ENCODE data around the gene AMER3.

The AMER3 gene

GRCh38 chr2:130764035-130764820, 8.9 kb downstream of the AMER3 start:
- H3K4me3 ChIP-seq (ENCODE audit: low read length), result no peak overlapping the region
- no peak overlapping the region for H3K27ac ChIP-seq (ENCODE audit: low read length)
- H3K4me1 ChIP-seq (ENCODE audit: control insufficient read depth, insufficient read depth, low read length), result no peaks in the 10 kb centered on the region
- H3K27me3 ChIP-seq (ENCODE audit: control insufficient read depth, insufficient read depth, low read length), result no peaks in the 10 kb centered on the region
- no peaks in the 10 kb centered on the region for H3K9me3 ChIP-seq (ENCODE audit: control insufficient read depth, insufficient read depth, low read length)
- no peak for DNase-seq (ENCODE audit: low read depth, low spot score)
- H3K36me3 ChIP-seq (ENCODE audit: control insufficient read depth, insufficient read depth, low read length), result no peaks in the 10 kb centered on the region
- WGBS (ENCODE audit: insufficient coverage, insufficient read length), result no CpG with 5 or more reads among the region's 15 CpGs

- WGBS (ENCODE audit: insufficient coverage, insufficient read length), result no CpG with 5 or more reads among the region's 5 CpGs
- Histone ChIP-seq H3K4me1 (ENCODE audit: control insufficient read depth, insufficient read depth, low read length) (no peaks in the 10 kb centered on the region), H3K4me3 (ENCODE audit: low read length) (no peak overlapping the region), H3K9me3 (ENCODE audit: control insufficient read depth, insufficient read depth, low read length) (no peaks in the 10 kb centered on the region), H3K27me3 (ENCODE audit: control insufficient read depth, insufficient read depth, low read length) (no peaks in the 10 kb centered on the region), H3K27ac (ENCODE audit: low read length) (no peak overlapping the region), H3K36me3 (ENCODE audit: control insufficient read depth, insufficient read depth, low read length) (no peaks in the 10 kb centered on the region)
- no peak for DNase-seq (ENCODE audit: low read depth, low spot score)
Measured at GRCh38 chr2:130764821-130765115, 9.4 kb downstream of the AMER3 start.

- no peak for DNase-seq (ENCODE audit: low read depth, low spot score)
- no peaks in the 10 kb centered on the region for H3K27me3 ChIP-seq (ENCODE audit: control insufficient read depth, insufficient read depth, low read length)
- no CpG with 5 or more reads among the region's 6 CpGs for WGBS (ENCODE audit: insufficient coverage, insufficient read length)
Measured at GRCh38 chr2:130765464-130765863, 10.1 kb downstream of the AMER3 start.

GRCh38 chr2:130766037-130766436, 10.7 kb downstream of the AMER3 start:
- Histone ChIP-seq H3K27ac (ENCODE audit: low read length) (no peak overlapping the region), H3K4me3 (ENCODE audit: low read length) (no peak overlapping the region), H3K4me1 (ENCODE audit: control insufficient read depth, insufficient read depth, low read length) (no peaks in the 10 kb centered on the region), H3K36me3 (ENCODE audit: control insufficient read depth, insufficient read depth, low read length) (no peaks in the 10 kb centered on the region), H3K27me3 (ENCODE audit: control insufficient read depth, insufficient read depth, low read length) (no peaks in the 10 kb centered on the region), H3K9me3 (ENCODE audit: control insufficient read depth, insufficient read depth, low read length) (no peaks in the 10 kb centered on the region)
- WGBS (ENCODE audit: insufficient coverage, insufficient read length), result no CpG with 5 or more reads among the region's 7 CpGs
- no peak for DNase-seq (ENCODE audit: low read depth, low spot score)

More at GRCh38 chr2:130765464-130765863, 10.1 kb downstream of the AMER3 start:
- Histone ChIP-seq H3K9me3 (ENCODE audit: control insufficient read depth, insufficient read depth, low read length) (no peaks in the 10 kb centered on the region), H3K4me1 (ENCODE audit: control insufficient read depth, insufficient read depth, low read length) (no peaks in the 10 kb centered on the region), H3K27ac (ENCODE audit: low read length) (no peak overlapping the region), H3K4me3 (ENCODE audit: low read length) (no peak overlapping the region), H3K36me3 (ENCODE audit: control insufficient read depth, insufficient read depth, low read length) (no peaks in the 10 kb centered on the region)

GRCh38 chr2:130766711-130767407, 11.5 kb downstream of the AMER3 start:
- Histone ChIP-seq H3K4me1 (ENCODE audit: control insufficient read depth, insufficient read depth, low read length) (no peaks in the 10 kb centered on the region), H3K36me3 (ENCODE audit: control insufficient read depth, insufficient read depth, low read length) (no peaks in the 10 kb centered on the region), H3K9me3 (ENCODE audit: control insufficient read depth, insufficient read depth, low read length) (no peaks in the 10 kb centered on the region), H3K27ac (ENCODE audit: low read length) (no peak overlapping the region), H3K4me3 (ENCODE audit: low read length) (no peak overlapping the region), H3K27me3 (ENCODE audit: control insufficient read depth, insufficient read depth, low read length) (no peaks in the 10 kb centered on the region)
- no CpG with 5 or more reads among the region's 12 CpGs for WGBS (ENCODE audit: insufficient coverage, insufficient read length)
- no peak for DNase-seq (ENCODE audit: low read depth, low spot score)

- no peak for DNase-seq (ENCODE audit: low read depth, low spot score)
- Histone ChIP-seq H3K27ac (ENCODE audit: low read length) (no peak overlapping the region), H3K36me3 (ENCODE audit: control insufficient read depth, insufficient read depth, low read length) (no peaks in the 10 kb centered on the region), H3K4me1 (ENCODE audit: control insufficient read depth, insufficient read depth, low read length) (no peaks in the 10 kb centered on the region), H3K27me3 (ENCODE audit: control insufficient read depth, insufficient read depth, low read length) (no peaks in the 10 kb centered on the region), H3K4me3 (ENCODE audit: low read length) (no peak overlapping the region), H3K9me3 (ENCODE audit: control insufficient read depth, insufficient read depth, low read length) (no peaks in the 10 kb centered on the region)
- no CpG with 5 or more reads among the region's 7 CpGs for WGBS (ENCODE audit: insufficient coverage, insufficient read length)
Measured at GRCh38 chr2:130767408-130767775, 12.1 kb downstream of the AMER3 start.

- no peaks in the 10 kb centered on the region for H3K4me1 ChIP-seq (ENCODE audit: control insufficient read depth, insufficient read depth, low read length)
- no CpG with 5 or more reads among the region's 17 CpGs for WGBS (ENCODE audit: insufficient coverage, insufficient read length)
- no peaks in the 10 kb centered on the region for H3K9me3 ChIP-seq (ENCODE audit: control insufficient read depth, insufficient read depth, low read length)
- no peaks in the 10 kb centered on the region for H3K36me3 ChIP-seq (ENCODE audit: control insufficient read depth, insufficient read depth, low read length)
- no peak overlapping the region for H3K27ac ChIP-seq (ENCODE audit: low read length)
- no peak for DNase-seq (ENCODE audit: low read depth, low spot score)
- no peaks in the 10 kb centered on the region for H3K27me3 ChIP-seq (ENCODE audit: control insufficient read depth, insufficient read depth, low read length)
- no peak overlapping the region for H3K4me3 ChIP-seq (ENCODE audit: low read length)
Measured at GRCh38 chr2:130768191-130768855, 13.0 kb downstream of the AMER3 start.

- Histone ChIP-seq H3K27ac (ENCODE audit: low read length) (no peak overlapping the region), H3K4me1 (ENCODE audit: control insufficient read depth, insufficient read depth, low read length) (no peaks in the 10 kb centered on the region), H3K4me3 (ENCODE audit: low read length) (no peak overlapping the region), H3K27me3 (ENCODE audit: control insufficient read depth, insufficient read depth, low read length) (no peaks in the 10 kb centered on the region), H3K36me3 (ENCODE audit: control insufficient read depth, insufficient read depth, low read length) (no peaks in the 10 kb centered on the region), H3K9me3 (ENCODE audit: control insufficient read depth, insufficient read depth, low read length) (no peaks in the 10 kb centered on the region)
- no peak for DNase-seq (ENCODE audit: low read depth, low spot score)
- WGBS (ENCODE audit: insufficient coverage, insufficient read length), result no CpG with 5 or more reads among the region's 7 CpGs
Measured at GRCh38 chr2:130769343-130769907, 14.1 kb downstream of the AMER3 start.

GRCh38 chr2:130776550-130776949, 21.2 kb downstream of the AMER3 start:
- WGBS (ENCODE audit: insufficient coverage, insufficient read length), result no CpG with 5 or more reads among the region's 4 CpGs
- Histone ChIP-seq H3K4me3 (ENCODE audit: low read length) (no peak overlapping the region), H3K9me3 (ENCODE audit: control insufficient read depth, insufficient read depth, low read length) (no peaks in the 10 kb centered on the region), H3K27me3 (ENCODE audit: control insufficient read depth, insufficient read depth, low read length) (no peaks in the 10 kb centered on the region), H3K27ac (ENCODE audit: low read length) (no peak overlapping the region), H3K36me3 (ENCODE audit: control insufficient read depth, insufficient read depth, low read length) (no peaks in the 10 kb centered on the region), H3K4me1 (ENCODE audit: control insufficient read depth, insufficient read depth, low read length) (no peaks in the 10 kb centered on the region; the same call in 1 of the 2 replicates)
- DNase-seq (ENCODE audit: low read depth, low spot score), result no peak

- Histone ChIP-seq H3K27me3 (ENCODE audit: control insufficient read depth, insufficient read depth, low read length) (no peaks in the 10 kb centered on the region), H3K9me3 (ENCODE audit: control insufficient read depth, insufficient read depth, low read length) (no peaks in the 10 kb centered on the region), H3K36me3 (ENCODE audit: control insufficient read depth, insufficient read depth, low read length) (no peaks in the 10 kb centered on the region), H3K27ac (ENCODE audit: low read length) (no peak overlapping the region), H3K4me1 (ENCODE audit: control insufficient read depth, insufficient read depth, low read length) (no peaks in the 10 kb centered on the region; the same call in 1 of the 2 replicates), H3K4me3 (ENCODE audit: low read length) (no peak overlapping the region)
- no peak for DNase-seq (ENCODE audit: low read depth, low spot score)
- no CpG with 5 or more reads among the region's 9 CpGs for WGBS (ENCODE audit: insufficient coverage, insufficient read length)
Measured at GRCh38 chr2:130778781-130779180, 23.4 kb downstream of the AMER3 start.
